ENCODE measurements around the gene SCPEP1.

The SCPEP1 gene

GRCh38 chr17:57038486-57038885 is 60.6 kb downstream of the SCPEP1 start:
- no peak for DNase-seq (ENCODE audit: low spot score)
- FAIRE-seq, result peak; percentile 50

DNA sequence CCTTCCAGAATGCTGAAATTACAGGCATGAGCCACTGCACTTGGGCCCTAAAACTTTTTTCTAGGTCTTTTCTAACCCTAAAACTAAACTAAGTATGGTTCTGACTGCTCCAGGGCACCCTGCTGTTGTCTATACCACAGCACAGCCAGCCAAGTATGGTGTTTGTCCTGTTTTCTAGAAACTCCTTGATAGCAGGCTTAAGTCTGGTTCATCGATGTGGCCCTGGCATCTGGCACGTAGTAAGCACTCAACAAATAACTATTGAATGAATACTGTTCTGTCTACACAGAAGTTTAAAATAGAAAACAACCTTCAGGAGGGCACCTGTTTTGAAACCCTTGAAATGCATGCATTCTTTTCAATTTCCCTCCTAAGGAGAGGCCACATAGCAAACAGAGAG is 62.6 kb downstream of the SCPEP1 start:
- DNase-seq (ENCODE audit: low spot score) (no peak), FAIRE-seq (no peak)

DNA sequence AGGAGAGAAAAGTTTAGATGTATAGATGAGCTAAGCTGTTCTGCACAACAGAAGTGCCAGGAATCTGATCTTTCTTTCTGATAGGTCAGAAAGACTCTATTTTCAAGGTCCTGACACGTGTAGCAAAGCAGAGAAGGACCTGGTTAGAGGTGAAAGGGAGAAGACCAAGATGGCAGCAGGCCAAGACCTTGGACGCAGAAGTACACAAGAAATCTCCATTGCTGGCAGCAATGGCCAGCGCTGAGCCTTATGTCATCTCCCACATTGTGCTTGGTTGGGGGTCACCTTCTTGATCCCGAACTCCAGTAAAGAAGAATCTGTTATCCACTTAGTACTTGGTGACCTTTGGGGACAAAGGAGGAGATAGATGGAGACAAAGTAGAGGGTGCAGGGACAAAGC is 65.3 kb downstream of the SCPEP1 start:
- FAIRE-seq (no peak), DNase-seq (ENCODE audit: low spot score) (no peak)

DNA sequence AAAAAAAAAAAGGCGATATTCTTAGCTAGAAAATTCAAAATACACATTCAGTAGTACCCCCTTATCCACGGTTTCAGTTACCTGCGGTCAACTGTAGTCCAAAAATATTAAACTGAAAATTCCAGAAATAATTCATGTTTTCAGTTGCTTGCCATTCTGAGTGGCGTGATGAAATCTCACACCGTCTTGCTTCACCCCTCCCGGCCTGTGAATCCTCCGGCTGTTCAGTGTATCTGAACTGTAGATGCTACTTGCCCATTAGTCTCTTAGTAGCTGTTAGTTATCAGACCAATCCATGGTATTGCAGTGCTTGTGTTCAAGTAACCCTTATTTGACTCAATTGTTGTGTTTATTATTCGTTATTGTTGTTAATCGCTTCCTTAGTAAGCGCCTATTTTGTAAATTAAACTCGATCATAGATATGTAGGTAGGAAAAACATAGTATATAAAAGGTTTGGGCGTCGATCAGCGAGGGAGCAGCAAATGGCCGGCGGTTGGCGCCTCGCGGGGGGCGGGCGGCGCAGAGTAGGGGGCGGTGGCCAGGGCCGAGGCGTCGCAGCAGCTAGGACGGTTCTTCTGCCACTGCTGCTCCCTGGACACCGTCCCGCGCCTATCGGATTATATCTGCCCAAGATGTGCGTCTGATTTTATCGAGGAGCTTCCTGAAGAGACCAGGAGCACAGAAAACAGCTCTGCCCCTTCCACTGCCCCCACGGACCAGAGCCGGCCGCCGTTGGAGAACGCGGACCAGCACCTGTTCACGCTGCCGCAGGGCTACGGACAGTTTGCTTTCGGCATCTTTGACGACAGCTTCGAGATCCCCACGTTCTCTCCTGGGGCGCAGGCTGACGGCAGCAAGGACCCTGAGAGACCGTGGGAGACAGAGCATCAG is 67.3 kb downstream of the SCPEP1 start:
- FAIRE-seq (no peak), DNase-seq (ENCODE audit: low spot score) (no peak)

DNA sequence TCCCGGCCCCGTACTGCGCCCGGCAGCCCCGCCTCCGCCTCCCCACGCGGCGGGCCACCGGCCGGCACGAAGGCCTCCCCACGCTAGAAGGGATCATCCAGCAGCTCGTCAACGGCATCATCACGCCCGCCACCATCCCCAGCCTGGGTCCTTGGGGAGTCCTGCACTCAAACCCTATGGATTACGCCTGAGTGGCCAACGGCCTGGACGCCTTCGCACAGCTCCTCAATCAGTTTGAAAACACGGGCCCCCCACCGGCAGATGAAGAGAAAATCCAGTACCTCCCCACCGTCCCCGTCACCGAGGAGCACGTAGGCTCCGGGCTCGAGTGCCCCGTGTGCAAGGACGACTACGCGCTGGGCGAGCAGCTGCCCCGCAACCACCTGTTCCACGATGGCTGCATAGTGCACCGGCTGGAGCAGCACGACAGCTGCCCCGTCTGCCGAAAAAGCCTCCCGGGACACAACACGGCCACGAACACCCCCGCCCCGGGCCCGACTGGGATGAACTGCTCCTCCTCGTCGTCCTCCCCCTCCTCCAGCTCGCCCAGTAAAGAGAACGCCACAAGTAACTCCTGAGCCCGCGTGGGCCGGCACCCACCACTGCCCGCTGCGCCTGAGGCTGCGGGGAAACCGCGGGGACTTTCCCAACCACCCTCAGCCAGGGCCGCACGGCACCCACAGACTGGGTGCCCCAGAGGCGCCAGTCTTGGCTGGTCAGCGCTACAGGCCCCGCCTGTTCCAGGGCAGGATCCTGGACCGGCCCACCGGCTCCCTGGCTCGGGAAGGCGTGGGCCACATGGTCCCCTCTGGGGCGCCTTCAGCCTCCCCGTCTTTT is 68.2 kb downstream of the SCPEP1 start:
- FAIRE-seq, result no peak
- no peak for DNase-seq (ENCODE audit: low spot score)

DNA sequence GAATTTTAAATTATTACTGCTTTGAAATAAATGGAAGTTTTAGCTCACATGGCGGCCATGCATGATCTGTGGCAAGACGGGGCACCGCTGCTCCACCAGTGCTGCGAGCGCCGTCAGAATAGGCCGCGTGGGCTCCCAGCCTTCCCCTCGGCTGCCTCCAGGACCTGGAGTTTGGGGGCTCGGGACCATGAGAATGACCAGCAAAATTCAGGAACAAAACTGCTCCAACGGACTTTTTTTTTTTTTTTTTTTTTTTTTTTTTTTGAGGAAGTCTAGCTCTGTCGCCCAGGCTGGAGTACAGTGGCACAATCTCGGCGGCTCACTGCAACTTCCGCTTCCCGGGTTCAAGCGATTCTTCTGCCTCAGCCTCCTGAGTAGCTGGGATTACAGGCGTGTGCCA is 68.8 kb downstream of the SCPEP1 start:
- DNase-seq (ENCODE audit: low spot score), result no peak
- FAIRE-seq, result no peak

GRCh38 chr17:57048096-57048495 is 70.2 kb downstream of the SCPEP1 start:
- FAIRE-seq (no peak), DNase-seq (ENCODE audit: low spot score) (no peak)

DNA sequence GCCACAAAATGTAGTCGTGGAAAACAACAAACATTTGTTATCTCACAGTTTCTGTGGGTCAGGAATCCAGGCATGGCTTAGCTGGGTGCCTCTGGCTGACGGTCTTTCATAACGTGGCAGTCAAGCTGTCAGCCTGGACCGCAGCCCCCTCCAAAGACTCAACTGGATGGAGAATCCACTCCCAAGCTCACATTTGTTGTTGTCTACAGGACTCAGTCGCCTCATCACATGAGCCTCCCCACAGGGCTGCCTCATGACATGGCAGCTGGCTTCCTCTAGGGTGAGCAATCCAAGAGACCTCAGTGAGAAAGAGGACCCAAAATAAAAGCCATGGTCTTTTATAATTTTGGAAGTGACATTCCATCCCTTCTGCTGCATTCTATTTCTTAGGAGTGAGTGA is 72.4 kb downstream of the SCPEP1 start:
- no peak for DNase-seq (ENCODE audit: low spot score)
- FAIRE-seq, result no peak

DNA sequence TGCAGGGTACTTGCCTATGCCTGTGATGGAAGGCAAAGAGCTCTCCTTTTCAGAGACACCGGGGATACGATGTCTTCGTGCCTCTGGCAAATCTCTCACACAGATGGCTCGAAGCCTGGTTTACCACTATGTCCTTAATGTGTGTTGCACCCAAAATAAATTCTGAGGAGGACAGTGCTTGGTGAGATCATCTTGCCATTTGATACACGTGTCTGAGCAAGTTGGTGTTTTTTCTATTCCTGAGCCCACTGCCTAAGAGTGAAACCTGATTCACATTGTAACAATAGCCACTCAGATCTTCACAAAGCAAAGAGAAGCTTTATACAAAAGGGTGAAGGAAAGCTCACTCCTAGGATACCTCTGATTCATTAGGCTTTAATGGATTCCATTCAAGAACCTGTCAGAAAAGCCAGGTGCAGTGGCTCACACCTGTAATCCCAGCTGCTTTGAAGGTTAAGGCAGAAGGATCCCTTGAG is 74.0 kb downstream of the SCPEP1 start:
- DNase-seq (ENCODE audit: low spot score), result no peak
- no peak for FAIRE-seq
